ENCODE data around the gene VEZT.

- TF ChIP-seq EZH2 (IDR thresholded peaks at IDR 0.05; ENCODE audit: borderline replicate concordance, low read depth, low read length, severe bottlenecking) (no peak), CTCF (IDR thresholded peaks at IDR 0.05; ENCODE audit: borderline replicate concordance, extremely low read depth, low read length, poor library complexity, severe bottlenecking) (no peak)
These were observed 104.1 kb downstream of the VEZT start for GRCh38 chr12:95321516-95322246.
